Pancreas (tissue), 10 donors: ENCODE results near the gene CD58. TPM values are rescaled to one million over a fixed set of nuclear protein-coding genes. Genes with fewer than 3 reads are reported as not detected.

Experiments used
- ATAC-seq, 4 donors: fragments of 200-7000 bp; cut with Tn5 transposase; one replicate each; pipeline versions ENCODE4 v1.8.0 to v1.9.1; 2020; ENCODE audit warnings: mild to moderate bottlenecking in 4 of 4, moderate library complexity in 4 of 4
- DNase-seq, 6 donors: peaks; one replicate each; pipeline ENCODE4 v3.0.0-alpha.2; 2020
- FAIRE-seq: peaks from 2 replicates; lab custom pipeline; 2012; peaks lifted over from hg19 to GRCh38; lab: Jason Lieb, UNC
- H3K27ac ChIP-seq, 4 donors: fragments of 200-600 bp; sonication (generic); 1 replicate in 3 of 4; 2 replicates in 1 of 4; pipeline versions ENCODE4 v1.5.0 to v1.8.0; 2020
- H3K27me3 ChIP-seq, 4 donors: fragments of 200-600 bp; one replicate each; pipeline ENCODE4 v1.8.0; 2021
- H3K36me3 ChIP-seq, 3 donors: fragments of 200-600 bp; sonication (generic) in 1 of 3; one replicate each; pipeline versions ENCODE4 v1.5.0 to v1.8.0; 2020 to 2021
- H3K4me1 ChIP-seq, 3 donors: fragments of 200-600 bp; one replicate each; pipeline ENCODE4 v1.8.0; 2021
- H3K4me3 ChIP-seq, 4 donors: fragments of 200-600 bp; sonication (generic) in 2 of 4; one replicate each; pipeline versions ENCODE4 v1.5.0 to v1.8.0; 2020 to 2021
- H3K9me3 ChIP-seq, 4 donors: fragments of 200-600 bp; one replicate each; pipeline ENCODE4 v1.8.0; 2021
- WGBS, 2 donors: extraction: QIAGEN DNeasy Blood & Tissue Kit; methylation state at CpG; one replicate each; pipeline ENCODE4 v1.1.7; 2013; 5-methylcytosine and 5-hydroxymethylcytosine counted together
- intact Hi-C, 3 donors: fragments of 100-400 bp; cut with DNase I; formaldehyde crosslinking; loops; one replicate each; pipeline versions ENCODE4 v1.11.1 to v1.14.2; 2022
- polyA plus RNA-seq, 2 donors: library from polyadenylated mRNA; stranded (reverse); fragments of 200-250 nt; gene quantifications; one replicate each; pipeline ENCODE4 v1.2.3, GENCODE V29; 2013
- total RNA-seq, 6 donors: library from RNA; stranded (reverse); fragmentation: NEBNext Ultra II Directional in 4 of 6; extraction: Animal tissue kit (Norgen Biotek cat#: 25700) in 4 of 6; gene quantifications; one replicate each; pipeline versions ENCODE4 v1.2.1 to v1.2.4, GENCODE V29; 2021 to 2023
- TF ChIP-seq, protein P1 (sequence below), 4 donors: fragments of 200-600 bp; sonication (generic) in 3 of 4; IDR thresholded peaks; one replicate each; pipeline versions ENCODE4 v1.5.0 to v1.8.0; 2021; ENCODE audit warnings: antibody characterized with exemption in 4 of 4
- donor health status: healthy with polysubstance abuse.
- donor health status: DM: no; HTN: no; CAD: no; lungs with moderate emphysema.
- donor health status: DM: no; HTN: no; CAD: no.
- donor health status: control.
- donor health status: control.
- donor health status: Bipolar disorder and iron deficiency.
- donor health status: DM: yes; HTN: yes; CAD: no.
- donor health status: DM: no; HTN: no; CAD: no.
- donor health status: DM: no; HTN: no; CAD: no.
- donor health status: DM: yes; HTN: yes; CAD: no.

CD58 gene
- total and polyA plus RNA-seq, 8 donors: 1.7 to 9.1 (median 4.0) TPM

- H3K4me1 ChIP-seq: no peaks in the 10 kb centered on the region
- WGBS, 2 donors: 93 to 95% methylated on average over 7 of the region's 7 CpGs
- FAIRE-seq (no peak), DNase-seq (no peak), ATAC-seq (no peak)
- intact Hi-C loops: loop anchor here in 1 of 3 donors (5.0 kb wide), 1 partner anchor 356 kb away; no protein-coding TSS in a partner anchor
- H3K27ac ChIP-seq: peak overlapping the region in 2 of 4 donors; percentile 35 to 42
- H3K36me3 ChIP-seq: no peaks in the 10 kb centered on the region
- TF ChIP-seq, protein P1, sequence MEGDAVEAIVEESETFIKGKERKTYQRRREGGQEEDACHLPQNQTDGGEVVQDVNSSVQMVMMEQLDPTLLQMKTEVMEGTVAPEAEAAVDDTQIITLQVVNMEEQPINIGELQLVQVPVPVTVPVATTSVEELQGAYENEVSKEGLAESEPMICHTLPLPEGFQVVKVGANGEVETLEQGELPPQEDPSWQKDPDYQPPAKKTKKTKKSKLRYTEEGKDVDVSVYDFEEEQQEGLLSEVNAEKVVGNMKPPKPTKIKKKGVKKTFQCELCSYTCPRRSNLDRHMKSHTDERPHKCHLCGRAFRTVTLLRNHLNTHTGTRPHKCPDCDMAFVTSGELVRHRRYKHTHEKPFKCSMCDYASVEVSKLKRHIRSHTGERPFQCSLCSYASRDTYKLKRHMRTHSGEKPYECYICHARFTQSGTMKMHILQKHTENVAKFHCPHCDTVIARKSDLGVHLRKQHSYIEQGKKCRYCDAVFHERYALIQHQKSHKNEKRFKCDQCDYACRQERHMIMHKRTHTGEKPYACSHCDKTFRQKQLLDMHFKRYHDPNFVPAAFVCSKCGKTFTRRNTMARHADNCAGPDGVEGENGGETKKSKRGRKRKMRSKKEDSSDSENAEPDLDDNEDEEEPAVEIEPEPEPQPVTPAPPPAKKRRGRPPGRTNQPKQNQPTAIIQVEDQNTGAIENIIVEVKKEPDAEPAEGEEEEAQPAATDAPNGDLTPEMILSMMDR (IDR thresholded peaks at IDR 0.05): no peak
- H3K9me3 ChIP-seq: no peaks in the 10 kb centered on the region
- H3K27me3 ChIP-seq: no peaks in the 10 kb centered on the region
- H3K4me3 ChIP-seq: no peak overlapping the region
Measured at GRCh38 chr1:116503546-116504307, 67.1 kb downstream of the CD58 start.

- intact Hi-C loops: loop anchor here in 1 of 3 donors (5.0 kb wide), 1 partner anchor 355 kb away; no protein-coding TSS in a partner anchor
- TF ChIP-seq, protein P1 (IDR thresholded peaks at IDR 0.05): no peak
- DNase-seq: no peak
- Histone ChIP-seq H3K36me3 (no peaks in the 10 kb centered on the region), H3K27me3 (no peaks in the 10 kb centered on the region), H3K4me1 (no peaks in the 10 kb centered on the region), H3K9me3 (no peaks in the 10 kb centered on the region), H3K4me3 (no peak overlapping the region), H3K27ac (no peak overlapping the region)
- FAIRE-seq: no peak
- no peak for ATAC-seq
- WGBS, 2 donors: 64 to 70% methylated on average over 5 of the region's 5 CpGs
Measured at GRCh38 chr1:116502671-116503314, 68.0 kb downstream of the CD58 start.

- Histone ChIP-seq H3K4me3 (no peak overlapping the region), H3K27me3 (no peaks in the 10 kb centered on the region), H3K4me1 (no peaks in the 10 kb centered on the region), H3K9me3 (no peaks in the 10 kb centered on the region), H3K27ac (no peak overlapping the region), H3K36me3 (no peaks in the 10 kb centered on the region)
- DNase-seq (no peak), ATAC-seq (no peak), FAIRE-seq (no peak)
- TF ChIP-seq, protein P1 (IDR thresholded peaks at IDR 0.05): no peak
- intact Hi-C loops: loop anchor here in 1 of 3 donors (5.0 kb wide), 1 partner anchor 355 kb away; no protein-coding TSS in a partner anchor
- 97 to 99% methylated on average over 2 of the region's 2 CpGs for WGBS, 2 donors
Measured at GRCh38 chr1:116501870-116502244, 69.0 kb downstream of the CD58 start.

- DNase-seq: no peak
- WGBS, 2 donors: 61 to 65% methylated on average over 9 of the region's 9 CpGs
- Histone ChIP-seq H3K4me1 (peaks cover under 1 to 3% (median 1%) of the 10 kb centered on the region in 3 donors), H3K27ac (no peak overlapping the region), H3K4me3 (no peak overlapping the region), H3K27me3 (no peaks in the 10 kb centered on the region), H3K9me3 (no peaks in the 10 kb centered on the region), H3K36me3 (no peaks in the 10 kb centered on the region)
- intact Hi-C loops: loop anchor here in 1 of 3 donors (5.0 kb wide), 1 partner anchor 354 kb away; no protein-coding TSS in a partner anchor
- ATAC-seq: no peak
- TF ChIP-seq, protein P1 (IDR thresholded peaks at IDR 0.05): no peak
- no peak for FAIRE-seq
Measured at GRCh38 chr1:116501125-116501869, 69.5 kb downstream of the CD58 start.
